Ovary (tissue), 1 donor: Measurements from ENCODE around the gene ABCA4.

ENCODE experiments used
- EP300 ChIP-seq: sonication (generic); formaldehyde crosslinking; IDR thresholded peaks from one replicate; pipeline ENCODE4 v1.6.1; 2017; ENCODE audit warnings: antibody characterized with exemption
- POLR2A ChIP-seq: fragments of 450-650 bp; IDR thresholded peaks from one replicate; pipeline ENCODE4 v1.6.1; 2017; ENCODE audit warnings: antibody characterized with exemption, mild to moderate bottlenecking, moderate library complexity

GRCh38 chr1:94105581-94105952 is 15.4 kb downstream of the ABCA4 start:
- TF ChIP-seq EP300 (no peak), POLR2A (no peak)
